PC-3 (cell line): ENCODE data around the gene FBN2. TPM values are rescaled to one million over a fixed set of nuclear protein-coding genes. Genes with fewer than 3 reads are reported as not detected.
A peak's percentile ranks its signal among the peaks of the same experiment; 100 is the strongest.

Experiments used
- ATAC-seq: fragments of 200-7000 bp; cut with Tn5 transposase; 2 replicates; pipeline ENCODE4 v1.9.1; 2020; ENCODE audit warnings: mild to moderate bottlenecking, moderate library complexity
- BruUV-seq: library from RNA; stranded (reverse); fragments of 400-500 nt; replicated peaks from 2 replicates; lab custom pipeline; 2021; lab: Mats Ljungman, UMichigan
- CTCF ChIA-PET: fragments of 300-600 bp; sonication (Branson Sonifier 250); formaldehyde crosslinking; loops from one replicate; lab custom pipeline; 2022; ENCODE audit warnings: antibody characterized with exemption; lab: Charles Lee
- POLR2A ChIA-PET: fragments of 300-600 bp; sonication (Branson Sonifier 250); formaldehyde crosslinking; loops from one replicate; lab custom pipeline; 2022; ENCODE audit warnings: antibody characterized with exemption; ENCODE audit not compliant: unreplicated experiment; lab: Charles Lee
- DNase-seq: peaks from one replicate; pipeline ENCODE4 v3.0.0-alpha.2; 2015
- H2AFZ ChIP-seq: fragments of 300-600 bp; sonication (generic); 2 replicates; pipeline ENCODE4 v1.6.0; 2016; ENCODE audit warnings: antibody characterized with exemption, low read length
- H3F3A ChIP-seq: fragments of 300-600 bp; sonication (generic); one replicate; pipeline ENCODE4 v1.6.0; 2017; ENCODE audit warnings: antibody characterized with exemption, low read length, control low read depth, mild to moderate bottlenecking; ENCODE audit not compliant: unreplicated experiment
- H3K27ac ChIP-seq: fragments of 300-600 bp; sonication (generic); 2 replicates; pipeline ENCODE4 v1.5.1; 2016; ENCODE audit warnings: mild to moderate bottlenecking, low read length
- H3K27me3 ChIP-seq: fragments of 300-600 bp; sonication (generic); 2 replicates; pipeline ENCODE4 v1.6.1; 2016; ENCODE audit warnings: low read length, mixed read lengths
- H3K36me3 ChIP-seq: fragments of 300-600 bp; sonication (generic); 2 replicates; pipeline ENCODE4 v1.6.1; 2016; ENCODE audit warnings: low read depth, mixed run types, low read length, mixed read lengths
- H3K4me1 ChIP-seq: fragments of 300-600 bp; sonication (generic); 2 replicates; pipeline ENCODE4 v1.5.1; 2016; ENCODE audit warnings: low read length; ENCODE audit not compliant: insufficient read depth
- H3K4me2 ChIP-seq: fragments of 300-600 bp; sonication (generic); 2 replicates; pipeline ENCODE4 v1.6.0; 2016; ENCODE audit warnings: low read length
- H3K4me3 ChIP-seq: fragments of 300-600 bp; sonication (generic); 2 replicates; pipeline ENCODE4 v1.5.1; 2016; ENCODE audit warnings: mild to moderate bottlenecking, low read length, mixed read lengths
- H3K79me2 ChIP-seq: fragments of 300-600 bp; sonication (generic); 2 replicates; pipeline ENCODE4 v1.6.1; 2017; ENCODE audit warnings: low read length, mixed read lengths
- H3K9ac ChIP-seq: fragments of 300-600 bp; sonication (generic); 2 replicates; pipeline ENCODE4 v1.6.0; 2016; ENCODE audit warnings: mild to moderate bottlenecking, low read length
- H3K9me2 ChIP-seq: fragments of 300-600 bp; sonication (generic); replicated peaks from 2 replicates; pipeline ENCODE4 v1.6.1; 2016; ENCODE audit warnings: mixed run types, low read length, mixed read lengths
- H3K9me3 ChIP-seq: fragments of 300-600 bp; sonication (generic); 2 replicates; pipeline ENCODE4 v1.6.1; 2016; ENCODE audit warnings: low read length, mixed read lengths
- H4K20me1 ChIP-seq: fragments of 300-600 bp; sonication (generic); 2 replicates; pipeline ENCODE4 v1.6.1; 2016; ENCODE audit warnings: low read length, mixed read lengths
- EZH2 ChIP-seq: fragments of 300-600 bp; sonication (generic); IDR thresholded peaks from one replicate; pipeline ENCODE4 v1.6.1; 2017; ENCODE audit warnings: antibody characterized with exemption, mild to moderate bottlenecking, low read length; ENCODE audit not compliant: unreplicated experiment
- EZH2phosphoT487 ChIP-seq: fragments of 300-600 bp; sonication (generic); IDR thresholded peaks from 2 replicates; pipeline ENCODE4 v1.6.1; 2018; ENCODE audit warnings: mild to moderate bottlenecking, antibody characterized with exemption, low read length, borderline replicate concordance
- intact Hi-C: fragments of 100-400 bp; cut with micrococcal nuclease; formaldehyde crosslinking; loops from 2 replicates; pipeline ENCODE4 v1.9.0; 2023
- total RNA-seq: library from RNA; depleted of rRNA; stranded (reverse); fragments of >200 nt; gene quantifications from 2 replicates; pipeline ENCODE4 v1.2.3, GENCODE V29; 2014
- TF ChIP-seq, protein P1 (sequence below): fragments of 300-600 bp; sonication (generic); conservative IDR thresholded peaks from 2 replicates; pipeline ENCODE4 v1.5.1; 2017; ENCODE audit warnings: antibody characterized with exemption, low read depth, mild to moderate bottlenecking, low read length

The FBN2 gene
- total RNA-seq, 1 experiment from 2014 or later = 45.2 TPM

DNA sequence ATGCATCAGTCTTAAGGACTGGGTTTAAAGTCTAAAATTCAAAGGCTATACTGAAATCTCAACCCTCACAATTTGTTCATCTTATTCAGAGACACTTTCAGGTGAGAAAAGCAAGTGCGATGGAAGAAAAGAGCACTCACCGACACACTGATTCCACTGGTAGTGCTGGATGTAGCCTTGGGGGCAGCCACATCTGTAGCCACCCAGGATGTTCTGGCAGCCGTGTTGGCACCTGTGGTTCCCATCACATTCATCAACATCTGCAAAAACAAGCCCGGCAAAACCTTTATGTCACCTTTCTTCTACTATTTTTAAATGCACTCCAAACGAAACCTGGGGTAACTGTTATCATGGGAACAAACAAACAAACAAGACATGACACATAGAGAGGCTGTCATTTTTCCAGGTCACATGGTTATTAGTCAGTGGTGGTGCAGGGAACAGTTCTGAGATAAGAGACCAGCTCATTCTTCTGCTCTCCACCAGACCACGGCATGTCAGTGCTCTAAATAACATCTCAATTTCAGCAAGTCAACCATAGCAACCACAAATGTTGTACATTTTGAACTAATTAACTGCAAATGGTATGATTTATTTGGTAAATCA, 266.1 kb downstream of the FBN2 start:
- no peaks in the 10 kb centered on the region for H3K27me3 ChIP-seq
- 0 out of 2 replicates have a peak overlapping the region, but pooled peaks have one; percentile 26 for H3K27ac ChIP-seq
- H3K9ac ChIP-seq = no peak overlapping the region
- H3K4me2 ChIP-seq = no peak overlapping the region
- no TSS peak for BruUV-seq
- no peaks in the 10 kb centered on the region for H4K20me1 ChIP-seq
- H3F3A ChIP-seq = no peaks in the 10 kb centered on the region
- no peaks in the 10 kb centered on the region for H3K79me2 ChIP-seq
- POLR2A ChIA-PET = interaction anchor here (0.6 kb wide), 1 partner anchor 1829 kb away, joined by 3 read pairs; no protein-coding TSS in a partner anchor
- intact Hi-C loops = loop anchor here (5.0 kb wide), 1 partner anchor 45 kb away; no protein-coding TSS in a partner anchor
- H3K4me1 ChIP-seq = peaks cover 3% of the 10 kb centered on the region; the same call in 1 of the 2 replicates
- CTCF ChIA-PET = no interaction called here
- H3K9me3 ChIP-seq = no peaks in the 10 kb centered on the region
- ATAC-seq = peak; percentile 67
- H3K4me3 ChIP-seq = no peak overlapping the region
- TF ChIP-seq EZH2 = no peak
- DNase-seq = peak; percentile 72
- H3K9me2 ChIP-seq = no peaks in the 10 kb centered on the region
- no peak overlapping the region for H2AFZ ChIP-seq
- no peaks in the 10 kb centered on the region for H3K36me3 ChIP-seq

DNA sequence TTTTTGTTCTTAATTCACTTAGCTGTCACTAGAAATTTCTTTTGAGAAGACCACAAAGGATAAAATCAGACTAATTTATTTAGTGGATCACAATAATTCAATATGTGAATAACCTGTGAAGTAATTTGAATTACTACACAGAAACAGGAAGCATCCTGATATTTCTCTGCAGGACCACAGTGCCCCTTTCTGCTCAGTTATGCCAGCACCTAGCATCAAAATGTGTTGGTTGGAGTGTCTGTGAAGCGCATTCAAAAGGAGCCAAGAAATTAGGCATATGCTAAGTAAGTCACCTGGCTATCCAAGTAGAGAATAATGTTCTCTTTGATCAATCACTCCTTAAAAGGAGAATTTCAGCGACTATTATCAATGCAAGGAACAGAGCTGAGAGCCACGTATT, 267.0 kb downstream of the FBN2 start:
- CTCF ChIA-PET = no interaction called here
- ATAC-seq = no peak

DNA sequence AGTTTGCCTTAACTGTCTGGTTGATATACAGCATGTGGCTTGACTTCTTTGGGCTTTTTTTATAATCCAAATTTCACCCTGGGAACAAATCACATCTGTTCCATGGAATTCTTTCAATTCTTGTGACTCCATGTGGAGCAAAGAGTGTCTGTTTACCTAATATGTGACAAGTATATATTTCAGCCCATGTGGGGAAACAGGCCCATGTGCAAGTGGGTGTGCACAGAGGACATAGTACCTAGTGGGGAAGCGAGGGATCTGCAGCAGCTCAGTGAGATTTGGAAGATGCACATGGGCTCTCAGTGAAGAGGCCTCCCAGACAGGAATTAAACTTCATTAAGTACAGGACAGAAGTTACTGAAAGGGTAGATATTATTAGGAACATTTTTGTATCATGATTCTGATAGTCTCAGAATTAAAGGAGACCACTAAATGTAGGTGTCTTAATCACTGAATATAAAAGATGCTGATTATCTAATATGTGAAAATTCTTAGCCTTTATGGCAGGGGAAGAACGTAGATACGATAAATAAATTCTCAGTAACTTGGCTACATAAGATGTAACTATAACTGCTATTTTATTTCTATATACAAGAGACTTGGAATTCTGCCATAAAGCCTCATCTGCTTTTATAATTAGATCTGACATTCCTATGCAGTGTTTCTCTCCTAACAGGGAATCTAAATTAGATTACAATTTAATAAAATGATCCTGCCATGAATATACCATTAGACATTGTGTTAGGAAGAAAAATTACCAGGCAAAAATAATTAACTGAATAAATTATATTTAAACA, 273.3 kb downstream of the FBN2 start:
- ChIA-PET CTCF (no interaction called here), POLR2A (no interaction called here)
- Histone ChIP-seq H3F3A (no peaks in the 10 kb centered on the region), H3K9me3 (no peaks in the 10 kb centered on the region), H3K4me2 (no peak overlapping the region), H2AFZ (no peak overlapping the region), H3K79me2 (no peaks in the 10 kb centered on the region), H3K4me1 (no peaks in the 10 kb centered on the region), H3K27ac (no peak overlapping the region), H3K27me3 (no peaks in the 10 kb centered on the region), H3K9me2 (no peaks in the 10 kb centered on the region), H3K4me3 (no peak overlapping the region), H4K20me1 (no peaks in the 10 kb centered on the region), H3K36me3 (no peaks in the 10 kb centered on the region), H3K9ac (no peak overlapping the region)
- BruUV-seq = no TSS peak
- intact Hi-C loops = no loop called here
- no peak for TF ChIP-seq EZH2phosphoT487
- TF ChIP-seq EZH2 = no peak
- TF ChIP-seq, protein P1, sequence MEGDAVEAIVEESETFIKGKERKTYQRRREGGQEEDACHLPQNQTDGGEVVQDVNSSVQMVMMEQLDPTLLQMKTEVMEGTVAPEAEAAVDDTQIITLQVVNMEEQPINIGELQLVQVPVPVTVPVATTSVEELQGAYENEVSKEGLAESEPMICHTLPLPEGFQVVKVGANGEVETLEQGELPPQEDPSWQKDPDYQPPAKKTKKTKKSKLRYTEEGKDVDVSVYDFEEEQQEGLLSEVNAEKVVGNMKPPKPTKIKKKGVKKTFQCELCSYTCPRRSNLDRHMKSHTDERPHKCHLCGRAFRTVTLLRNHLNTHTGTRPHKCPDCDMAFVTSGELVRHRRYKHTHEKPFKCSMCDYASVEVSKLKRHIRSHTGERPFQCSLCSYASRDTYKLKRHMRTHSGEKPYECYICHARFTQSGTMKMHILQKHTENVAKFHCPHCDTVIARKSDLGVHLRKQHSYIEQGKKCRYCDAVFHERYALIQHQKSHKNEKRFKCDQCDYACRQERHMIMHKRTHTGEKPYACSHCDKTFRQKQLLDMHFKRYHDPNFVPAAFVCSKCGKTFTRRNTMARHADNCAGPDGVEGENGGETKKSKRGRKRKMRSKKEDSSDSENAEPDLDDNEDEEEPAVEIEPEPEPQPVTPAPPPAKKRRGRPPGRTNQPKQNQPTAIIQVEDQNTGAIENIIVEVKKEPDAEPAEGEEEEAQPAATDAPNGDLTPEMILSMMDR = no peak
- no peak for ATAC-seq
- DNase-seq = no peak

More for the DNA sequence above, 267.0 kb downstream of the FBN2 start:
- intact Hi-C loops = loop anchor here (5.0 kb wide), 1 partner anchor 44 kb away; no protein-coding TSS in a partner anchor
- no peaks in the 10 kb centered on the region for H3K9me2 ChIP-seq
- POLR2A ChIA-PET = no interaction called here
- peaks cover 3% of the 10 kb centered on the region; the same call in 1 of the 2 replicates for H3K4me1 ChIP-seq
- TF ChIP-seq, protein P1 = no peak
- no peak for TF ChIP-seq EZH2phosphoT487
- no peak for TF ChIP-seq EZH2
- no peaks in the 10 kb centered on the region for H3F3A ChIP-seq
- no peaks in the 10 kb centered on the region for H3K79me2 ChIP-seq
- H3K4me2 ChIP-seq = no peak overlapping the region
- no peaks in the 10 kb centered on the region for H3K27me3 ChIP-seq
- no peaks in the 10 kb centered on the region for H3K9me3 ChIP-seq
- no peaks in the 10 kb centered on the region for H3K36me3 ChIP-seq
- no peak overlapping the region for H3K27ac ChIP-seq
- H2AFZ ChIP-seq = no peak overlapping the region
- no peak overlapping the region for H3K4me3 ChIP-seq
- H4K20me1 ChIP-seq = no peaks in the 10 kb centered on the region
- DNase-seq = no peak
- no TSS peak for BruUV-seq
- no peak overlapping the region for H3K9ac ChIP-seq
